Stimulated activated CD4-positive, alpha-beta T cell treated with anti-CD3 and anti-CD28 coated beads, TNF-alpha, amount 100 ng/mL, for 4 hours (primary cell): ENCODE measurements around the gene CRISPLD2.
A peak's percentile ranks its signal among the peaks of the same experiment; 100 is the strongest.

Experiments
- DNase-seq, 3 experiments: peaks; one replicate each; pipeline ENCODE4 v3.0.0-alpha.2; 2020; ENCODE audit warnings: low read depth in 3 of 3

CRISPLD2 gene

GRCh38 chr16:84819644-84820304, at the start of gene CRISPLD2:
TSS of gene CRISPLD2 (plus strand) at chr16:84819985. CDS start at chr16:84838496, 18,511 bp downstream.
- peak; percentile 78 to 82 (median 81) for DNase-seq

GRCh38 chr16:84773312-84773711, 46.5 kb upstream of the CRISPLD2 start:
- no peak for DNase-seq

DNA sequence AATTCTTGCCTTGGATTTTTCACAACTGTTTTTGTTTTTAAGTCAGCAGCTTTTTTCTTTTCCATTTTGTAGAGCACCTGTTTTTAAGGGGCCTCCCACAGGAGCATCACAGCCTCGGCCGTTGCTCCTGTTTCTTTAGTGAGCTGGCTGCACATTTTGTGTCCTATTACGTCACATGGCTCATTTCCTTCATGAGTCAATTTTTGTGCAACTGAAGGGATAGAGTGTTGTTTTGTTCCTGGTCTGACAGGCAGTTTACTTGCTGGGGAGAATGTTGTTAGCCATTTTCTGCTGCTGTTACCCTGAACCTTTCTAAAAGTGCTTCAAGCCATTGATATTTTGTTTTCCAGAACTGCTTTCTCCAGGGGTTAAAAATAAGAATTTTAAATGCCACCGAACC, 45.0 kb upstream of the CRISPLD2 start:
- DNase-seq = no peak

DNA sequence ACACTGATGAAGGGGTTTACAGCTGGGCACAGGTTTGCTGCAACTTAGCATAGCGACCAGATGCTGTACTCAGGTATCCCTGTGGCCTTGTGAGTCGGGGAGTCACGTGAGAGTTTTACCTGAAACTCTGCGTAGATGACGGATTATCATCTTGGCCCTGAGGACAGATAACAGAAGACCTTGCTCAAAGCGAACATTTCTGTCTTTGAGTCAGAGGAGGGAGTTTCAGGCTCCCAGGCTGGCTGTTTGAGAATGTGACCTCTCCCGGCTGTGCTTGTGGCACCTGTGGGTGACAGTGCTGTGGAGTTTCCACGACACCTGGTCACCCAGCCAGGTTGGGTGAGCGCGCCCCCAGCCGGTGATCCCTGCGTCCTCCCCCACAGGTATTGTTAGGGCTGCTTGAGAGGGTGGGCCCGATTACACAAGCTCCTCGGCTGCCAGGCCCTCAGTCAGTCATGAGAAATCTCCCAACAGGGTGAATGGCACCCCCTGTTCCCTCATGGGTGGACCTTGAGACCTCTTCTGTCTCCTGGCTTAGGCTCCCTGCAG, 44.4 kb upstream of the CRISPLD2 start:
- no peak for DNase-seq

- no peak for DNase-seq
Observed at GRCh38 chr16:84777435-84777834, 42.4 kb upstream of the CRISPLD2 start.

- DNase-seq = no peak
Observed at GRCh38 chr16:84778720-84779119, 41.1 kb upstream of the CRISPLD2 start.

GRCh38 chr16:84780063-84780462, 39.7 kb upstream of the CRISPLD2 start:
- no peak for DNase-seq

- DNase-seq = no peak
Observed at GRCh38 chr16:84780544-84781376, 39.0 kb upstream of the CRISPLD2 start.

DNA sequence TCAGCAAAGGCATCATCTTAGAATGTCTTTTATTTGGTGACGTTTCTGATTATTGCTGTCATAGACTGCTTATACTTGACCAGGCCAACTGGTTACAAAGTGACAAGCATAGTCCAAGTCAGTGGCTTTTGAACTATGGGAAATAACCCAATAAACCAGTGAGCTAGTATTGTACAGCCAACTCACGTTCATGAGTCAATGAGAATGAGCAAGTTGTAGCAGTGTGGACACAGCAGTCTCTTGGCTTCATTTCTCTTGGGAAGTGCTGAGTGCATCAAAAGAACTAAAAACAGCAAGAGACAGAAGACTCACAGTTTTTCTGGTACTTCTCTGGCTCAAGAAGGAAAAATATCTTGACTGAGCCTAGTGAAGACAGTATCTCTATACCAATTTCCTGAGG, 36.9 kb upstream of the CRISPLD2 start:
- no peak for DNase-seq

GRCh38 chr16:84785843-84786581, 33.8 kb upstream of the CRISPLD2 start:
- DNase-seq = no peak

DNA sequence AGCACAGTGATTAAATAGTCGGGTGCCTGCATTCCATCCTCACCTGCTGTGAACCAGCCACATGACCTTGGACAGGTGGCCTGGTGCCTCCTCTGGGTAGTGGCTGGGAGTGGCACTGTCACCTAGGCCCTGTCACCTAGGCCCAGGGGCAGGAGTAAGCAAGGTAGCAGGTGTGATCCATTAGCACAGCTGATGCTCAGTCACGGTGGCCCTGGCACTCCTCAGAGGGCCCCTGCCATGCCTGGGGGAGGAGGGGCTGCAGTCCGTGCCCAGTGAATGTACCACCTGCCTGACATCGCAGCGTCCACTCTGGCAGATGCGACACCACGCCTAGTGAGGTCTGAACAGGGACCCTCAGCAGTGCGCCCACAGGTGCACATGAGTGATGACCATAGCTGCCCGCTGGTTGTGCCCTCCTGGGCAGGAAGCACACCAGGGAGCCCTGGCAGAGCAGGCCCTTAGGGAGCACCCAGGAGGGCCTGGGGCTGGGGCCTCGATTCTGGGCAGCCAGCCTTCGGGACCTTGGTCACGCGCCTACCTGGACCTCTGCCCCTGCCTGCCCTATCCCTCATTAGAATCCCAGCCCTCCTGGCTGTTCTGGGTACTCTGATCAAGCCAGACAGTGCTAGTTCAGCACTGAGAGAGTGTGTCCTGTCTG, 33.1 kb upstream of the CRISPLD2 start:
- no peak for DNase-seq

- DNase-seq = no peak
Observed at GRCh38 chr16:84787263-84787622, 32.5 kb upstream of the CRISPLD2 start.

DNA sequence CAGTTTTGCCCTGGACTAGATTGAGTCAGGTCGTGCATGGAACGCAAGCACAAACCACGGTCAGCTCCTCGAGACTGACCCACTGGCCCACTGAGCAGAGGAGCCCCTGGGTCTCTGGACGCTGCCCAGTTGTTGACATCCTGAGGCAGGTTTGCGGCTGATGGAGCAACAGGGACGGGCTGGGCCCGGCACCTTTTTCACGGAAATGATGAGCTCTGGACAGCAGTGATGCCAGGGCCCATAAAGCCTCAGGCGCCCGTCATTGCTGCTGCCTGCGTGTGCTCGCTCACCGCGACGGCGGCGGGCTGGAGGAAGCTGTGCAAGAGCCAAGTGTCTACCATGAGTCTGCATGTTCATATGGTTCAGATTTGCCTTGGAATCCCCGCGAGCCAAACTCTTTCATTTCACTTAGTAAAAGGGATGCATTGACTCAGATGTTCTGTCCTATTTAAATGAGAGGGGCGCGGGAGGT, 30.8 kb upstream of the CRISPLD2 start:
- no peak for DNase-seq

DNA sequence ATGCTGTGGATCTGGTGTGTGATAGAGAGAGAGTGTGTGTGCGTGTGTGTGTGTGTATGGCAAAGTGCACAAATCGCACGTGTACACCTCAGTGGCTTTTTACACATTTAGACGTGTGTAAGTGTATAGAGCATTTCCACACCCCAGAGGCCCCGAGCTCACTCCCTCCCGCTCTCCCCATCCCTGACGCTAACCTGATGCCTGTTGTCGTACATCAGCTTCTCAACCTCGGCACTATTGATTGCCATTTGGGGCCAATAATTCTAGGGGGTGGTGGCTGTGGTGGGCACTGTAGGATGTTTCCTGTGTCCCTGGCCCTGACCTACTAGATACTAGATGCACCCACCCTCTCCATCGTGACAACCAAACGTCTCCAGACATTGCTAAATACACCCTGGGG, 30.4 kb upstream of the CRISPLD2 start:
- no peak for DNase-seq

GRCh38 chr16:84790301-84790700, 29.5 kb upstream of the CRISPLD2 start:
- no peak for DNase-seq

DNA sequence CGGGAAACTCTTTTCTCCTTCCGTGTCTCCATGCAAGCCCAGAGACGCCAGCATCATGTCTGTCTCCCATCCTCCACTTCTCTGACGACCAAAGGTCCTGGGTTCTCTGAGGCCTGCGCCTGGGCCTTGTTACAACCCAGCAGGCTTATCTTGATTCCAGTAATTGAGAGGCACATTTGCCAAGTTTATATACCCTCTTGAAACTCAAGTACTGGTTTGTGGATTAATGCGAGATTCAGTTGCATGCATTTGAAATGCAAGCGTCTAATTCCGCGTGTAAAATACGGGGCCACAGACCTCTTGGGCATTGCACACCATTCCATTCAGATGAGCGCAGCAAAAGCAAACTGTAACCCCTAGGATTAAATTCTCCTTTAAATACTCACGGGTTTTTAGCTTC, 28.7 kb upstream of the CRISPLD2 start:
- DNase-seq = no peak

- DNase-seq = no peak
Observed at GRCh38 chr16:84791501-84791900, 28.3 kb upstream of the CRISPLD2 start.

- DNase-seq = no peak
Observed at GRCh38 chr16:84794186-84794585, 25.6 kb upstream of the CRISPLD2 start.

- DNase-seq = no peak
Observed at GRCh38 chr16:84794626-84795025, 25.2 kb upstream of the CRISPLD2 start.

DNA sequence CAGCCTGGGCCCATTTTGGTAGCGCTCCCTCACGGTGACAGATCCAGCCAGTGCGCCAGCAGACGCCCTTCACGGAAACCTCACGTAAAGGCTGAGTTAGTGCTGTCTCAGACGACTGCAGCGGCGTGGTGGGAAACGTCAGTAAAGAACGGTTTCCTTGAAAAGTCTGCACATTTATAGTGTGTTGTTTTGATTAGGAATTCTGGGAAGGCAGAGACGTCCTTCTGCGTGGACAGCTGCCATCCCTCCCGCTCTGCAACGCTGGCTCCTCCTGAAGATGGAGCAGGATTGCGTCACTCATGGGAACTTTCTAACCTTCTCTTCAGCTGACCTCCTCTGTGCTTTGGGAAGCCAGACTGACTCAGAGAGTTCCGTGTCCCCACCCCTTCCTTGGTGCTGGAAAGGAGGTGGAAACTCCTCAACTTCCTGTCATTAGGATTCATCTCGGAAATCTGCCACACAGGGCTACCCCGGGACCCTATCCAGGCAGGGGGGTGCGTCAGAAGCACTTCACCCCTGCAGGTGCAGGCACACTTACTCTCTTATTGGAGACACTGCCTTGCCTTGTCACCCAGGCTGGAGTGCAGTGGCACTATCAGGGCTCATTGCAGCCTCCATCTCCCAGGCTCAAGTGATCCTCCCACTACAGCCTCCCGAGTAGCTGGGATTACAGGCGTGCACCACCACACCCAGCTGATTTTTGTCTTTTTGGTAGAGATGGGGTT, 24.3 kb upstream of the CRISPLD2 start:
- DNase-seq = no peak
